Measurements from ENCODE around the gene TGFBR3. TPM values are rescaled to one million over a fixed set of nuclear protein-coding genes. Genes with fewer than 3 reads are reported as not detected.
A peak's percentile ranks its signal among the peaks of the same experiment; 100 is the strongest.

TGFBR3 gene
- total RNA-seq, 1 donor from 2014 or later, result 4.9 TPM

GRCh38 chr1:91761295-91761721, 124.6 kb downstream of the TGFBR3 start:
- Mint-ChIP-seq H3K27me3 (no peaks in the 10 kb centered on the region), H3K9me3 (ENCODE audit: low read depth) (no peaks in the 10 kb centered on the region), H3K4me1 (ENCODE audit: low read depth) (peaks cover 35% of the 10 kb centered on the region), H3K27ac (peak overlapping the region; percentile 80), H3K4me3 (ENCODE audit: low read depth) (no peak overlapping the region), H3K36me3 (ENCODE audit: insufficient read depth) (no peaks in the 10 kb centered on the region)
- DNase-seq (ENCODE audit: low spot score, unreplicated experiment), result no peak
- no peak for TF ChIP-seq CTCF (IDR thresholded peaks at IDR 0.05; ENCODE audit: unreplicated experiment)

- Mint-ChIP-seq H3K36me3 (ENCODE audit: insufficient read depth) (no peaks in the 10 kb centered on the region), H3K4me3 (ENCODE audit: low read depth) (no peak overlapping the region), H3K9me3 (ENCODE audit: low read depth) (no peaks in the 10 kb centered on the region), H3K27ac (peak overlapping the region; percentile 29), H3K27me3 (no peaks in the 10 kb centered on the region), H3K4me1 (ENCODE audit: low read depth) (peaks cover 33% of the 10 kb centered on the region)
- DNase-seq (ENCODE audit: low spot score, unreplicated experiment), result no peak
- TF ChIP-seq CTCF (IDR thresholded peaks at IDR 0.05; ENCODE audit: unreplicated experiment), result no peak
Observed at GRCh38 chr1:91760512-91760911, 125.4 kb downstream of the TGFBR3 start.

- no peak overlapping the region for H3K27ac Mint-ChIP-seq
- DNase-seq (ENCODE audit: low spot score, unreplicated experiment), result no peak
- TF ChIP-seq CTCF (IDR thresholded peaks at IDR 0.05; ENCODE audit: unreplicated experiment), result no peak
Observed at GRCh38 chr1:91759076-91759475, 126.9 kb downstream of the TGFBR3 start.

GRCh38 chr1:91757763-91758460, 128.0 kb downstream of the TGFBR3 start:
- H3K27ac Mint-ChIP-seq, result no peak overlapping the region
- H3K9me3 Mint-ChIP-seq (ENCODE audit: low read depth), result no peaks in the 10 kb centered on the region

More at GRCh38 chr1:91759076-91759475, 126.9 kb downstream of the TGFBR3 start:
- Mint-ChIP-seq H3K27me3 (no peaks in the 10 kb centered on the region), H3K36me3 (ENCODE audit: insufficient read depth) (no peaks in the 10 kb centered on the region), H3K9me3 (ENCODE audit: low read depth) (no peaks in the 10 kb centered on the region), H3K4me1 (ENCODE audit: low read depth) (peaks cover 21% of the 10 kb centered on the region), H3K4me3 (ENCODE audit: low read depth) (no peak overlapping the region)

GRCh38 chr1:91755702-91756287, 130.2 kb downstream of the TGFBR3 start:
- Mint-ChIP-seq H3K27me3 (no peaks in the 10 kb centered on the region), H3K4me1 (ENCODE audit: low read depth) (peaks cover 4% of the 10 kb centered on the region), H3K4me3 (ENCODE audit: low read depth) (no peak overlapping the region), H3K36me3 (ENCODE audit: insufficient read depth) (no peaks in the 10 kb centered on the region), H3K27ac (no peak overlapping the region), H3K9me3 (ENCODE audit: low read depth) (no peaks in the 10 kb centered on the region)
- TF ChIP-seq CTCF (IDR thresholded peaks at IDR 0.05; ENCODE audit: unreplicated experiment), result no peak
- DNase-seq (ENCODE audit: low spot score, unreplicated experiment), result no peak

More at GRCh38 chr1:91757763-91758460, 128.0 kb downstream of the TGFBR3 start:
- H3K27me3 Mint-ChIP-seq, result no peaks in the 10 kb centered on the region
- TF ChIP-seq CTCF (IDR thresholded peaks at IDR 0.05; ENCODE audit: unreplicated experiment), result no peak
- peaks cover 20% of the 10 kb centered on the region for H3K4me1 Mint-ChIP-seq (ENCODE audit: low read depth)
- no peak for DNase-seq (ENCODE audit: low spot score, unreplicated experiment)
- H3K36me3 Mint-ChIP-seq (ENCODE audit: insufficient read depth), result no peaks in the 10 kb centered on the region
- H3K4me3 Mint-ChIP-seq (ENCODE audit: low read depth), result no peak overlapping the region

Measured in progenitor cell of endocrine pancreas (in vitro differentiated cells).